A172 (cell line): ENCODE data around the gene CARD10. TPM values are rescaled to one million over a fixed set of nuclear protein-coding genes. Genes with fewer than 3 reads are reported as not detected.

Source experiments
- DNase-seq: peaks from one replicate; pipeline ENCODE4 v3.0.0-alpha.2; 2015; ENCODE audit warnings: low spot score
- total RNA-seq: library from RNA; depleted of rRNA; stranded (reverse); fragments of >200 nt; shearing (Covaris generic); gene quantifications from 2 replicates; pipeline ENCODE4 v1.2.3, GENCODE V29; 2014

Gene CARD10
- total RNA-seq, 1 experiment from 2014 or later = 20.4 TPM

DNA sequence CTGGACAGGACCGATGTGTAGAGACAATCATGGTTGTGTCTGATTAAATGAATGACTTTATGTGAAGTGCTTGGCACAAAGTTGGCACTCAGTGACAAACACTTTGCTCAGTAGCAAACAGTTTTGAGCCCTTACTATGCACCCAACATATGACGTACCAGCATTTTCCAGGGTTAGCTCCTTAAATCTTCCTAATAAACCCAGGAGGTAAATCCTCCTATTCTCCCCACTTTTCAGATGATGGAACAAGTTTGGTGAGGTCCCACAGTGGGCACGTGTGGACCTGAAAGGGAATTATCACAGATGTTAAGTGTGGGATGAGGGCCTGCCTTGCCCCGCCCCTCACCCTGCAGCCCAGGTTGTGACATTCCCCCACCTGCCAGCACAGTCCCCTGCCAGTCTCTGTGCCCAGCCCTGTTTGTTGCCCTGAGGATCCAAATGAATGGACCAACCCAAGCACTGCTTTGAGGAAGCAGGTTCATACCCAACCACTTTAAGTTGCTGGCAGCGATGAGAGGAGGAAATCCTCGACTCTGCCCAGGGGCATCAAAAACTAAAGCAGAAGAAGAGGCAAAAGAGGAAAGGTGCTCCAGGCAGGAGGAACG, 6.6 kb upstream of the CARD10 start:
- DNase-seq = no peak

DNA sequence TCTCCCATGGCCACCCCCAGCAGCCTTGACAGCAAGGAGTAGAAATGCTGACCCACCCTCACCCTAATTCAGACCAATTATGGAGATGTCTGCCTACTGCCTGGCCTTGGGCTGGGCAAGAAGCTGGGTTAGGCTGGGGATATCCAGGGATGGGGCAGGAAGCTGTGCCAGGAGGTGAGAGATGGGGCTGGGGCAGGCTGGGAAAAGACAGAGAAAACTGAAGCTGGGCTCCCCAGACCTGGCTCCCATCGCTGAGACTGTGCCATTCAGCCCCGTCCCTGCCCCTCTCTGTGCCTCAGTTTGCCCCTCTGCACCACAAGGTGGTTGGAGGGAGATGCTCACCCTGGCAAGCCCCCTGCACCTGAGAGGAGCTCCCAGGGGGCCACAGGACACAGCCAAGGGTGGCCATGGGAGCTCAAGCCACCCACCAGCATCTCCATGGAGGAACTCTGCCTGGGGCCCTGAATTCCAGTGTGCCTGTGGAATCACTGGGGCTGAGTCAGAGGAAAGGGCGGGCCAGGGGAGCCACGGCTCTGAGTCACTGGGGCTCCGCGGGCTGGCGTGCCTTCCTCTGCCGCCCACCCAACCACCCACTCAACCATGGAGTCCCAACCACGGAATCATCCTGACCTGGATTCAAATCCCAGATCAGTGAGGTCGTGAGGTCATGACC, 6.0 kb upstream of the CARD10 start:
- DNase-seq = peak; percentile 73

DNA sequence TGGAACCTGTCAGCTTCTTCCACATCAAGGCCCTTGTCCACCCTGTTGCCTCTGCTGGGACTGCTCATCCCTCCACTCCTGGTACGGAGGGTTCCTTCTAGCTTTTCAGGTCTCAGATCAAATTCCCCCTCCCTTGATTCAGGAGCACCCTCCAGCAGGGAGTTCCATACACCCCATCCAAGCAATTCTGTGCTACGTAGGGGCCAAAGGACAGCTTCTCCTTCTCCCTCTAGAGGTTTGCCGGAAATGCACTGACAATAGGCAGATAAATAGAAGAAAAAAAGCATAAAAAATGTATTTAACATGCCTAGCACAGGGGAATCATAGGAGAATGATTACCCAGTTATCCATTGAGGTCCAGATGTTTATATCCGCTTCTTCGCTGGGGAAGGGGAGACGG, 3.3 kb upstream of the CARD10 start:
- no peak for DNase-seq

DNA sequence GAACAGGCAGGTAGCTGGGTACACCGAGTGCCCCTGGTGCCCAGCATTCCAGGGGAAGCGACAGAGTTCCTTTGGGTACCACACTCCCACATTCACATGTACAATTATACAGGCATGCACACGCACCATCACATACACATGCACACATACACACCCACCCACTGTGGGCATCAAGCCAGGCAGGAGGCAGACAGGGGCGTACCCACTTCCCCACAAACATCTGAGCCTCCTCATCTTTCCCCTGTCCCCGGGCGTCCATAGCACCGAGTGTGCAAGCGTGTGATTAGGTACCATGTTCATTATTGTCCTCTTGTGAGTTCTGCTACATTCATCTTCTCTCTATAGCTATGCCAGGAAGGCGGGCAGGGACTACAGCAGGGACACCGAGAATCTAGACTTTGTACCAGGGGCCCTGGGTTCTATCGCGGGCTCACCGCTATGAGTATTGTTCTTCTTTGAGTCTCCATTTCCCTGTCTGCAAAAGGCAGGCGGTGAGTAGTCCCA, 2.1 kb upstream of the CARD10 start:
- DNase-seq = no peak

DNA sequence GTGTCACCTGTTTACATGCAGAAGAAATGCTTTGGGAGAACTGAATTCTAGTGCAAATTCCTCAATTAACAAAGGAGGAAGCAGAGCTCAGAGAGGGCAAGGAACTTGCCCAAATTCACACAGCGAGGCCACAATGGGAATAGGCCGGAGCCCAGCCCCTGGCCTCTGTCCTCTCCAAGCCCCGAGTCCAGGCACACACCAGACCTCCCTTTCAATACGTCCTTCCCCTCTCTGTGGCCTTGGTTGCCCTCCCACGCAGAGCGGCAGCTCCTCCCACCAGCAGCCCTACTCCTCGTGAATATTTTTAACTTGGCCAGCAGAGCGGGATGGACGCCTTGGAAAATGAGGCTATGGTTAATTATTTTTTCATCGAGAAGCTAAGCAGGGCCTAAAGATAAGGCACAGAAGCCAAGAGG, 1.6 kb upstream of the CARD10 start:
- DNase-seq = no peak

DNA sequence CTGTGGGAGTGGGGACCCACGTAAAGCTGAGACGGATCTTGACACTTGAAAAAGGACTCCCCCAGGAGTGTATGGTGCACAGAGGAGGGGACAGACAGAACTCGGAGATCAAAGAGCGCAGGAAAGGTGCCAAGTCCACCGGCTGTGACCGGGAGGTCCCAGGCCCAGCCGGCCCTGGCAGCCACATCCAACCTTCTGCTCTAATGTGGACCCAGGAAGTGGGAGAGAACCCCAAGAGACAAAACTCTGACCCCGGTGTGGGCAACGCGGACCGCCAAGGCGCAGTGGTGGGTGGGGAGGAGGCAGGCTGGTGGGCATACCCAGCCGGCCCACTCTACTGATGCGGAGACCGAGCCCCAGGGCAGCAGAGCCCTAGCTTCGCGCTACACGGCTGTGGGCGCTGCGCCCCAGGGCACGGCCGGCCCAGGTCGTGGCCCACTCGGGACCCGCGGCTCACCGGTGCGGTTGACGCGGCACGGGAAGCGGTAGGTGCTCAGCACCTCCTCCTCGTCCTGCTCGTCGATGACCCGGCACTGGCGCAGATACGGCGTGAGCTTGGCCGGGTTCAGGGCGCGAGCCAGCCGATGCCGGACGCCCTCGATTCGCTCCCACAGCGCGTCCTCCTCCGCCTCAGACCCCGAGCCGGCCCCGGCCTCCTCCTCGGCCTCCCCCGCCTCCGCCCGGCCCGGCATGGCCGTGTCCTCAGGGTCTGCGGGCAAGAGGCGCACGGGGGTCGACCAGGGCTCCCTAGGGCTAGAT, 527 bp downstream of the CARD10 start:
- no peak for DNase-seq

DNA sequence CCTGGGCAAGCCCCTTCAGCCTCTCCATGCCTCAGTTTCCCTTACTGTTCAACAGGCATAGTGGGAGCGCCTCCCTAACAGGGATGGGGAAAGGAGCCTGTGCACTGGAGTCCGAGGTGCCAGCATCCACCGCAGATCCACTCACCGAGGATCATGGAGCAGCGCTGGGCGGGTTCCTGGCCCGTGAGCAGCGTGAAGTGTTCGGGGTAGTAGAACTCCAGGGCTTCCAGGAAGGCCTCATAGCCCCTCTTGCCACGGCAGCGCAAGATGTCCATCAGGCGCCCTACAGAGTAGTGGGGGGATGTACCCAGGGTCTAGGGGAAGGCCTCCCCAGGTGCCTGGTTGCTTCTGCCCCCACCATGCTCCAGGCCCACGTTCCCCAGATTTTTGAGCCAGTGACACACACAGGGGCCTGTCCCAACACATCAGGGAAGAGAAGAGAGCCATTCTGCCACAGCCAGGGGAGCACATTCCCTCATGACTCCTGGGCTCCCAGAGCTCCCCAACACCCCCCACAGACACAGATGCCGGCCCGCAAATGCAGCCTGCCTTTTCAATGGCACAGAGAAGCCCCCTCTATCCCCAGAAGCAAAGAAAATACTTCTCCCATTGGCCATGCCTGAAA, 1.3 kb downstream of the CARD10 start:
- DNase-seq = no peak

DNA sequence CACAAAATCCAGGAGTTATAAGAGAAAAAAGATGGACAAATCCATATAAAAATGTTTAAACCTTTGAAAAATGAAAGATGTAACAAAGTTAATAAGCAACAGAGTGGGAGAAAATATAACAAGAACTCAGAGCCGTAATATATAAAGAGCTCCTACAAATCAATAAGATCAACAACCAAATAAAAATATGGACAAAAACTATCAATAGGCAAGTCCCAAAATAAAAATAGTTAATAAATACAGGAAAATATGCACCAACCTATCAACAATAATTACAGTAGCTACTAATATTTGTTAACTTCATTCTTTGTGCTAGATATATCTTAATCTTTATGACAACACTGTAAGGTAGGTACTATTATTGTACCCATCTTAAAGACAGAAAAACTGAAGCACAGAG, 2.8 kb downstream of the CARD10 start:
- DNase-seq = no peak

DNA sequence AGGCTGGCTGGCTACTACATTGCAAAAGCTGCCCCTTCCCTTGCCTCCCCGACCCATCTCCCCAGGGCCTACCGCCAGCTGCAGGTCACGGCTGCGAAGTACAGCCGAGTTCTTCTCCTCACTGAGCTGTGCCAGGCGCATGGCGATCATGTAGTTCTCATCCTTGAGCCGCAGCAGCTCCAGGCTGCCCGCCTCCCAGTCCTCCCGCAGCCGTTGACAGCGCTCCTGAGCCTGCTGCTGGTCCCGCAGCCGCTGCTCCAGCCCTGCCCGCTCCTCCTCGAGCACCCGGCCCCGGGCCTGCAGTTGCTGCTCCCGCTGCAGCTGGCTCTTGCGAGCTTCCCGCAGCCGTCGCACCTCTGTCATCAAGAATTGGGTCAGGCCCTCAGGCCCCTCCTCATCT, 3.3 kb downstream of the CARD10 start:
- DNase-seq = no peak

- DNase-seq = no peak
Measured at GRCh38 chr22:37514526-37515051, 4.6 kb downstream of the CARD10 start.

GRCh38 chr22:37511395-37512104, 7.7 kb downstream of the CARD10 start:
- no peak for DNase-seq

- no peak for DNase-seq
Measured at GRCh38 chr22:37510091-37510490, 9.1 kb downstream of the CARD10 start.

DNA sequence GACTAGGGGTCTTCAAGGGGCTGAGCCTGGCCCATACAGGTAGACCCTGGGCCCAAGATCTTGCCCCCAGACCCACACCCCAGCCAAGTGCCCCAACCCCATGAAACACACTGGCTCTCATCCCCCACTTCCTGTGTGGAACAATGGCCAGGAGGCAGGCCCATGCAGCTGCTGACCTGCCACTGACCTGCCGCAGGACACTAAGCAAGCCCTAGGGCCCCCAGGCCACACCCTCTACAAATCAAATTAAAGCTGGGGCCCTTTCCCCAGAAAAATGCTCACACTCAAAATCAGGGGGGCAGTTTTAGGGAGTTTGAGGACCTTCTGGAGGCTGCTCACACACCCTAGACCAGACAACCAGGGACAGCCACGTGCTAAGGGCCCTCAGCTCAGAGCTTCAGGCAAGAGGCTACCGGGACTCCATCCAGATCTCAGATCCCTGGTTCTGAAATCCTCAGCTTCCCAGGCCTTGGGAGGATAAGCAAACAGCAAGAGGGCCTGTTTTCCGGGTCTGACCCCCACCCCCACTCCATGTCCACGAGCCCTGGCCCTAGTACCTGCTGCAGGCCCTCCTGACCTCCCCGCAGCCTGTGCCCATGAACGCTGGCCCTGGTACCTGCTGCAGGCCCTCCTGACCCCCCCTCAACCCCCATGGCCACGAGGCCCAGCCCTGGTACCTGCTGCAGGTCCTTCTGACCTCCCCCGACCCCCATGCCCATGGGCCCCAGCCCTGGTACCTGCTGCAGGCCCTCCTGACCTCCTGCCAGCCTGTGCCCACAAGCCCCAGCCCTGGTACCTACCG, 10.0 kb downstream of the CARD10 start:
- DNase-seq = no peak

GRCh38 chr22:37508431-37508992, 10.7 kb downstream of the CARD10 start:
- DNase-seq = no peak

DNA sequence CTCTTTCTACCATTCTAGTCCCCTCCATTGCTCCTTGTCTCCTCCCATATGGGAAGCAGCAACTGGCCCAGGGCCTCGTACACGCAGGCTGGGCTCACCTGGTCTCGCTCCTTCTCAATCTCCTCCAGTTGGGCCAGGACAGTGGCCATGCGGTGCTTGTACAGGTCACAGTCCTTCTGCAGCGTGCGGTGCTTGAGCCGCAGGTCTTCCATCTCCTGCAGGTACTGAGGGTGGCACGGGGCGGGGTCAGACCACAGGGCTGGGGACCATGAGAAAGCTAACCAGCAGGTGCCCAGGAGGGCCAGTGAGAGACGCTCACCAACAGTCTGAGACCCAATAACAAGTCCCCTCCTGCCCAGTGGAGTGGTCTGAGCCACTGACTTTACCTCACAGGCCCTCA, 11.5 kb downstream of the CARD10 start:
- no peak for DNase-seq

DNA sequence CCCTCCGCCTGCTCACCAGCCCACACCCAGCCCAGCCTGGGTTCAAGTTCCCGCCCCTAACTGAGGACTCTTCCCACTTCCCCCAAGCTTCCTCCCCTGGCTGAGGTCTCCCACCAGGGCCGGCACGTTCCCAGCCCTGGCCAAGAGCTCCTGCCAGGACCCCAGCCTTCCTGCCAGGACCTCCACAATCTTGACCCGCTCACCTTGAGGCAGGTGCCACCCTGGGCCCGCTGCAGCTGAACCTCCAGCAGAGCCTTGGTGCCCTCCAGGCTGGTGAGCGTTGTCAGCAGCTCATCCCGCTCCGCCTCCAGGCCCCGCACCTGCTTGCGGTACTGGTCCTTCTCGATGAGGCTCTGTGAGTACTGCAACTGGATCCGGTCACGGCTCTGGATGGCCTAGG, 13.2 kb downstream of the CARD10 start:
- no peak for DNase-seq

- no peak for DNase-seq
Measured at GRCh38 chr22:37505565-37505964, 13.7 kb downstream of the CARD10 start.

GRCh38 chr22:37504964-37505363, 14.3 kb downstream of the CARD10 start:
- DNase-seq = no peak

GRCh38 chr22:37503850-37504249, 15.4 kb downstream of the CARD10 start:
- peak; percentile 77 for DNase-seq

GRCh38 chr22:37503183-37503683, 16.0 kb downstream of the CARD10 start:
- no peak for DNase-seq
